EL (cell line): ENCODE results near the gene CASKIN1.

Experiments used
- DNase-seq: peaks from one replicate; pipeline ENCODE4 v3.0.0-alpha.2; 2016

CASKIN1 gene

GRCh38 chr16:2232094-2232990, 35.9 kb upstream of the CASKIN1 start:
- DNase-seq = no peak

DNA sequence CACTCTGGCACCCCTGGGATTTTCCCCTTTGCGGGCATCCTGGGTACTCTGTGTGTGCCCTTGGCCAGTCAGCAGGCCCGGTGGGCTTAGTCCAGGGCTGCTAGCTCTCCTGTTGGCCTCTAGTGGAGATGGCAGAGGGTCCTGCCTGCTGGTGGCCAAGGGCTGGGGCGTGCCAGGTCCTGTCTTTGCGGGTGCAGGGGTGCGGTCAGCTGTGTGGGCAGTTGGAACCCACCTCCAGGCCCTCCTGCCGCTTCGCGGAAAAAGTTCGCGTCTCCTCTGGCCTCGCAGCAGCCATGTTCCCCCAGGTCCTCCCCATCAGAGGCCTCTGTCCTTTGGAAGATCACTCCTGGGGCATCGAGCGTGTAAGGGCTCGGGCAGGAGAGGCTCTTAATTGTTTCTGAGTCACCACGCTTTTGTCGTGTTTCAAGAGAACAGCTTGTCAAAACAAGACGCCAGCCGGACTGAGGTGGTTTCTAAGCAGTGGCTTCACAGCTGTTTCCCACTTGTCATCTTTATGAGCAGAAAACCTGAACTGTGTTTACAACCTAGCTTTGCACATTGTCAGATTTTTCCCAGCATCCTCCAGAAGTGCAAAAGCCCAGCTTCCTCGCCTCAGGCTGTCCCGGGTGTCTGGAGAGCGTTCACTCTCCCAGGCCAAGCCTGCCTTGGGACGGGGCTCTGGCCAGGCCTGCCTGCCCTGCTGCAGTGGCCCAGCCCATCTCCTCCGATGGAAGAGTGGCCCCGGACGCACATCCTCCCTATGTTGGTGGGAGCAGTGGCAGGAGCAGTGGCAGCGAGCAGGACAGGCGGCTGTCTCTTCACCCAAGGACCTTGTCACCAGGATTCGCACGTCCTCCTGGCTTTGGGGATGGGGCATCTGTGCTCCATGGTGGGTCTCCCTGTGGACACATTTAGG, 34.9 kb upstream of the CASKIN1 start:
- DNase-seq = no peak

DNA sequence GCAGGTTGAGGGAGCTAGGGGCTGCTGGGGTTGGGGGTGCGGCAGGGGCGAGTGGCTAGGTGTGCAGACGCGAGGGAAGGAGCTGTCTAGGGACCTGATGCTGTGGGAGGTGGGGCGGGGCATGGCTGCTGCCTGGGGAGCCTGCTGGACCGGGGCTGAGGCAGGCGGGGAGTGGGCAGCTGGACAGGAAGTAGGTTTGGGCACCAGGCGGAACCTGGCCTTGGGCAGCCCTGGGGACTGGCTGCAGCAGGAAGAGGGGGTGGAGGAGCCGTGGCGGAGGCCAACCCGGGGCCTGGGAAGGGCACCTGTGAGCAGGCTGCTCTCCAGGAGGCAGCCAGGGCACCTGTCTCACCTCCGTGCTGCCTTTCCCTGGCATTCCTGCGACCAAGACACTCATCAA, 34.0 kb upstream of the CASKIN1 start:
- no peak for DNase-seq

- no peak for DNase-seq
Measured at GRCh38 chr16:2229632-2230250, 33.3 kb upstream of the CASKIN1 start.

GRCh38 chr16:2229091-2229490, 32.7 kb upstream of the CASKIN1 start:
- no peak for DNase-seq

GRCh38 chr16:2228161-2228824, 31.9 kb upstream of the CASKIN1 start:
- DNase-seq = no peak

GRCh38 chr16:2226918-2227317, 30.5 kb upstream of the CASKIN1 start:
- DNase-seq = no peak

- peak; percentile 52 for DNase-seq
Measured at GRCh38 chr16:2226245-2226793, 29.9 kb upstream of the CASKIN1 start.

DNA sequence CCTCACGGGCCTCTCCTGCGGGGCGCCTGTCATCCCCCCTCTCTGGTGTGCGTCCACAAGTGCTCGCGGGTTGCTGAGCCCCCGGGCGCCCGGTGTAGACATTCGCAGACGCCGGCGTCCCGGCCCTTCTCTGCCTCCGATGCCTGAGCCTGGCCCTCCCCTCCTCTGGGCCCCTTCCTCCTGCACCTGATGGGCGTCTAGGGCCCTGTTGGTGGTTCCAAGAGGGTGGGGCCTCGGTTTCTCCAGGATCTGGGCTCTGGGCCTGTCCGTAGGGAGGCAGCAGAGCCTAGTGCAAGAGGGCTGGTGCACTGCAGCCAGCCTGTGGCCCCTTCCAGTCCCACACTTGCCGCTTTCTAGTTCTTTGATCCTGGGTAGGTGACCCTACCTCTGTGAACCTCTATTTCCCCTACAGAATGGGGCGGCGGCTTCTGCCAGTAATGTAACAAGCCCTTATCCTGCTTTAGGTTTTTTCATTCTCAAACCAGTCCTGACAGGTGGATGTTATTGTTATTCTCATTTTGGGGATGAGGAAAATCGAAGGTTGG, 27.6 kb upstream of the CASKIN1 start:
- peak; percentile 52 for DNase-seq

- peak; percentile 99 for DNase-seq
Measured at GRCh38 chr16:2223221-2223941, 27.0 kb upstream of the CASKIN1 start, which contains the start of gene E4F1. Gene E4F1 (plus strand): TSS chr16:2223591. CDS start chr16:2223614, 23 bp downstream.

- no peak for DNase-seq
Measured at GRCh38 chr16:2216330-2216729, 19.9 kb upstream of the CASKIN1 start.

GRCh38 chr16:2214719-2214968, 18.2 kb upstream of the CASKIN1 start, which contains the start of gene PGP:
Gene PGP (minus strand): TSS chr16:2214840. CDS start chr16:2214777, 63 bp downstream.
- DNase-seq = no peak

DNA sequence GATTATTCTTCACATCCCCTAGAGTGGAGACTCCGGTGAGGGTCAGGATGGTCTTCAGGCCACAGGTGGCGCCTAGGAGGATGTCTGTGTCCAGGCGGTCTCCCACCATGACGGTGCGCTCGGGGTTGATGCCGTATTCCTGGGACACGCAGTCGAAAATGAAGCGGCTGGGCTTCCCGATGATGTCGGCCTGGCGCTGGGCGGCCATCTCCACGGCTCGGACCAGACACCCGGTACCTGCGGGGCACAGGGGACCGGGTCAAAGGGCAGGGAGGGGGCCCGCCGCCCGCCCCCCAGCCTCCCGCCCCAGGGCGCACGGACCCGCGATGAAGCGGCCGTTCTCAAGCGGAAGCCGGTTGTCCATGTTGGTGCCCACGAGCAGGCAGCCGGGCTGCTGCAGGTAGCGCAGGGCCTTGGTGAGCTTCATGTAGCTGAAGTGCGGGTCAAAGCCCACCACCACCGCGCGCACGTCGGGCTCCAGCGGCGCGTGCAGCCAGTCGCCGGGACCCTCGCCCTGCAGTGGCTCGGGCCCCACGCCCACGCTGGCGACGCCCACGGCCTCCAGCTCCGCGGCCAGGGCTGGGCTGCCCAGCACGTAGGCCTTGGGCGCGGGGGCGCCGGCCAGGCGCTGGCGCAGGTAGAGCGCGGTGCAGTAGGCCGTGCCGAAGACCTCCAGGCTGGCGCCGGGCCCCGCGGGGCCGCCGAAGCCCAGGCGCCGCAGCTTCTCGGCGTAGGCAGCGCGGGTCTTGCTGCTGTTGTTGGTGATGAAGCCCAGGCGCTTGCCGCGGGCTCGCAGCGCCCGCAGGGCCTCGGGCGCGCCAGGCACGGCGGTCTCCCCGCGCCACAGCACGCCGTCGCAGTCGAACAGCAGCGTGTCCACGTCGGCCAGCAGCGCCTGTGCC, 17.7 kb upstream of the CASKIN1 start:
- DNase-seq = peak; percentile 31

DNA sequence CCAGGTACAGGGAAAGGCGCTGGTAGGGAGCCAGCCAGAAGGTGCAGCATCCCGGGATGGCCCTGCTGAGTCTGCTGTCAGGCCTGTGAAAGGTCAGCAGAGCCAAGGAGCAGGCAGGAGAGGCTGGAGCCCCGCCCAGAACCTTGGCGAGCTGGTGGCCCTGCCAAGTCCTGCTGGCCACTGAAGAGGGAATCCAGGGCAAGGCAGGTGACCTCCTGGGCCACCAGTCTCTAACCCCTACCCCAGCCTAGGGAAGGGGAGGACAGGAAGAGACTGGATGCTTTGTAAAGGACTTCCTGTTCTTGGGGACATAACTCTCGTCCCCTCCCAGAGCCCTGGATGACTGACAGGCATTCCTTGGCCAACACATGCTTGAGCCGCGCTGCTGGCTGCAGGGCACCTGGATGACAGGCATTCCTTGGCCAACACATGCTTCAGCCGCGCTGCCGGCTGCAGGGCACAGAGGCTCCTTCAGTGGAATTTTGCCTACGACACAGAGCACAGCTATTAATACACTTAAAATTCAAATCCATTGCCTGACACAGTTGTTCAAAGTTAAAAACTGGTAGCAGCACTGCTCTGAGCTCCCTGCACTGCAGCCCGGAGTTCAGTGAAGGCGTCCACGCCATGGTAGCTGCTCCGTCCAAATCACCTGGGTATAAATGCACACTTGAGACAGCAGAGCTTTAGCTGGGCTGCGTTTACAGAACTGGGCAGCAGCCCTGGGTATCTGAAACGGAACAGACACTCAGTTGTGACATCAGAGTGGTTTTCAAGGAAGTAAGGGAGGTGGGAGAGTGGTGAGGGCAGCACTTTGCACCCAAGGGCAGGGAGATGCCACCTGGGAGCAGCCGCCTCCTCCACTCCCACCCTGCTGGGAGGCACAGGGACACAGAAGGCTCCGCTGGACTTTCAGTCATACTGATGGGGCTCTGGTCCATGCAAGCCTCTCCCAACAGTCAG, 16.2 kb upstream of the CASKIN1 start:
- DNase-seq = no peak

DNA sequence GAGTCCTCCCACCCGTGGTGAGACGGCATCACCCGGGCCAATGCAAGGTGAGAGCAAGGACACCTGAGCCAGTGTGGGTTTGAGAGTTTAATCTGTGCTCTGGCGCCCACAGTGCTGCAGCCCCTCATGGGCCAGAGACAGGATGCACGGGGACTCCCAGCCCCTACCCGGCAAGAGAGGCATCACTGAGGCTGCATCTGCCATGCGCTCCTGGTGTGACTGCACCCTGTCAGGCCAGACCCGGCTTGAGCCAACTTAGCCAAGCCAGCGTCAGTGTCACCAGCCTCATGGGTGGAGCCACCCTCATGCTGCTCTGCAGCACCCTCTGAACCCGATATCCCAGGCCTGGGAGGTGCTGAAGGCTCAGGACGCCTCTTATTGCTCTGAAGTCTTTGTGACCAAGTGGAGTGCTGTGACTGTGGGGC, 15.5 kb upstream of the CASKIN1 start:
- no peak for DNase-seq

DNA sequence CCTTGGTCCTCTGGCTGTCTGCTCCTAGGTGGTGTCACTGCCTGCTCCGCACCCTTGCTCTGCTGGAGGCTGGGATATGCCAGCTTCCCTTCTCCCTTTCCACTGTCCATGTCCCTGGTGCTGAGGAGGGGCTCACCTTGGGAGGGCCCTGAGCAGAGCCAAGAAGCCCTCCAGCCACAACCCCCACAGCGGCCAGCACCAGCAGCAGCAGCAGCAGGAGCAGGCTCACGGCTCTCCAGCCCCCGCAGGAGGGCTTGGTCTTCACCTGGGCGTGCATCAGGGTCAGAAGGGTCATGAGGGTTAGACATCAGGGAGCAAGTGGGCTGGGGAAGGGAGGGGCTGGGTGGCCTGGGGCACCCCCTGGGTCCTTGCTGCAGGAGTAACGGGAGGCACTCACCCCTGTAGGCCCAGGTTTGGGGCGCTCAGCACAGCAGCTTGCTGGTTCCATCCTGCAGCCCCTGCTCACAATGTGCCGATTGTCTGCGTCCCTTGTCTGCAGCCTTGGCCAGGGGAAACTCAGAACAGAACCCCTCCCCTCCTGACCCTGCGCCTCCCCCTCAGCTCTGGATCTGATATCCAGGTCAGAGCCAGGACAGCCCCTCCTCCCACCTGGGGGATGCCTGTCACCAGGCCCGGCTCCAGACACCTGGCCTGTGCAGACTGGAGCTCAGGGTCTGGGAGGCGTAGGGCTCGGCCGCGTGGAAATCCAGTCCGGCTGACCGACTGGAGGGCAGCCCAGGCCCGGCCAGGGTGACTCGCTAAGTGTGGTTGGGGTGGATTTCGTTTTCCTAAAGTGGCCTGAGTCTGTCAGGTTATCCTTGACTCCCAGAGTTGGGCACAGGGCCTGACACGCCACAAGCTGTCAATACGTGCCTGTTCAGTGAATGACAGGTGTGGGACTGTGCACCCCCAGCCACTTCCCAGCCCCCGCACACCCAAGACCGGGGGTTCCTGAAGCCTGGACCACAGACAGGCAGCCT, 14.3 kb upstream of the CASKIN1 start, which contains the start of gene BRICD5:
Gene BRICD5 (minus strand): TSS at position 478 of the 980 bp plus-strand sequence. CDS start 30 bp downstream, at position 448.
- DNase-seq = no peak

- no peak for DNase-seq
Measured at GRCh38 chr16:2210009-2210332, 13.6 kb upstream of the CASKIN1 start.
